OCI-M2 (cell line): Measurements from ENCODE around the gene CLDN4.
A peak's percentile ranks its signal among the peaks of the same experiment; 100 is the strongest.
"Not testable (repeated sequence)": the region's sequence is repeated elsewhere in the genome, so short reads cannot be mapped to it uniquely, and the experiment has no call there.

Experiments used
- DNase-seq: peaks from one replicate; lab custom pipeline; 2025; ENCODE audit not compliant: unreplicated experiment; lab: John Stamatoyannopoulos, UW

Gene CLDN4

DNA sequence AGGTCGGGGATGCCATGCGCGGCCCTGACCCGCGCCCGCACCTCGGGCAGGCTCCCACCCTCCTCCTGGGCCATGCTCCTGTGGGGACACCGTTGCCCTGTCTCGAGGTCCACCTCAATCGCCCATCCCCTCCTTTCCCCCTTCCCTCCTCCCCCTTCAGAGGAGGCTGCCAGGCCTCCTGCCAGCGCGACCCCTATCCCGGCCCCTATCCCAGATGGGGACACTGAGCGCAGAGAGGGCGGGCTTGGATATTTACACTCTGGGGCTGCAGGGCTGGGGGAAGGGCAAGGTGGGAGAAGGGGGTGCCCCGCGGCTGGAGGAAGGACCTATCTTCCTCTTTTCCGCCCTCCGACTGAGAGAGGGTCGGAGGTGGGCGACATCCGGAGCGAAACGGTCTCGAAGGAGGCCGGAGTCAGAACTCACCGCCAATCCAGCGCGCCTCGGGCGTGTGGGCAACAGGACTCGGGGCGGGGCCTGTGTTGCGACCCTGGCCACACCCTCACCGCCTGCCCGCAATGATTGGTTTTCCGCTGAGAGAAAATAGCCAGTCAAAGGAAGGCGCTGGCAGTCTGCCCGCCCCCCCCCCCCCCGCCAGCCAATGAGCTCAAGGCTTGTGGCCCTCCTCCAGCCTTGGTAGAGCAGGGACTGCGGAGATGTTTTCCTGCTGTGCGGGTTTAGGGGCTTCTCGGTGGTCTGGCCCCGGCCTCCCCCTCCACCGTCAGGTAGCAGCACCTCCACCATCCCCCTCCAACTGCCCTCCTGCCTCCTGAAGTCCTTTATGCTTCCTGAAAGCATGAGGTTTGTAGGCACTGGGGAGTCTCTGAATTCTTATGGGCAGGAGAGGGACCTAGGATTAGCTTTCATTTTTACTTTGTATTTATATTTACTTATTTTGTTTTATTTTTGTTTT is 11.5 kb downstream of the CLDN4 start, which contains the start of gene METTL27:
Gene METTL27 (minus strand): TSS at position 450 of the 910 bp plus-strand sequence. CDS start 376 bp downstream, at position 74.
- peak; percentile 36 for DNase-seq

DNA sequence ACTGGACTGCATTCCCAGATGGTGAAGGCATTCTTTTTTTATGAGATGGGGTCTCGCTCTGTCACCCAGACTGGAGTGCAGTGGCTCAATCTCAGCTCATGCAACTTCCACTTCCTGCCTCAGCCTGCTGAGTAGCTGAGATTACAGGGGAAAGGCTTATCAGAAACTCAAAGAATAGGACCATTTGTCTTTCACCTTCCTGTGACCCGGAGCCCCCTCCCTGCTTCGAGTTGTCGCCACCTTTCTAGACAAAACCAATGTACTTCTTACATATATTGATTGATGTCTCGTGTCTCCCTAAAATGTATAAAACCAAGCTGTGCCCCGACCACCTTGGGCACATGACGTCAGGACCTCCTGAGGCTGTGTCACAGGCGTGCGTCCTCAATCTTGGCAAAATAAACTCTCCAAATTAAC is 13.3 kb downstream of the CLDN4 start:
- no peak for DNase-seq

DNA sequence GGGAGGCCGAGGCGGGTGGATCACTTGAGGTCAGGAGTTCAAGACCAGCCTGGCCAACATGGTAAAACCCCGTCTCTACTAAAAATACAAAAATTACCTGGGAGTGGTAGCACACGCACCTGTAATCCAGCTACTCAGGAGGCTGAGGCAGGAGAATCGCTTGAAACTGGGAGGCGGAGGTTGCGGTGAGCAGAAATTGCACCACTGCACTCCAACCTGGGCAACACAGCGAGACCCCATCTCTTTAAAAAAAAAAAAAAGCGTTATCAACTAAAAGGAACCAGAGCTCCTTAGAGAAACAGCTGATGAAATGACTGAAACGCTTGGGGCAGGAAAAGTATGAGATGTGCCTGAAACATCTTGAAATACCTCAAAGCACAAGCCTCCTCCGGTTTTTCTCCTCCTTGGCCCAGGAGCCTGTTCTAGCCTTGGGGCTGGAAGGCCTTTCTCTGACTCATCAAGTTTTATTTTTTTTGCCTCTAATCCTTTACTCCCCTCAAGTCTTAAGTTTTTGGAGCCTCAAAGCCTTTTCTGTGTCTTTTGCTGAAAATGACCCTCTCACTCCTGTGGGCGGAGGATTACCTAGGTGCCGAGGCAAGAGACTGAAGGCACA is 14.2 kb downstream of the CLDN4 start:
- no peak for DNase-seq

DNA sequence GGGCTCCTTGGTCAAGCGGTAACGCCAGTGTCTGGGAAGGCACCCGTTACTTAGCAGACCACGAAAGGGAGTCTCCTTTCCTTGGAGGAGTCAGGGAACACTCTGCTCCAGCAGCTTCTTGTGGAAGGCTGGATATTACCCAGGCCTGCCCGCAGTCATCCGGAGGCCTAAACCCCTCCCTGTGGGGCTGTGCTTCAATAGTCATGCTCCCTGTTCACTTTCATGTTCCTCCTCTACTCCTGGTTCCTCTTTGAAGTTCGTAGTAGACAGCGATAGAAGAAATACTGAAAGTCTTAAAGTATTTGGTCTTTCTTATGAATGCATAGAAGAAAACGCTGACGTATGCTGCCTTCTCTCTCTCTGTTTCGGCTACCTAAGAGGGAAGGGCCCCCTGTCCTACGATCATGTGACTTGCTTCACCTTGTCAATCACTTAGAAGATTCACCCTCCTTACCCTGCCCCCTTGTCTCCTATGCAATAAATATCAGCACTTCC is 15.0 kb downstream of the CLDN4 start:
- not testable (repeated sequence) for DNase-seq

DNA sequence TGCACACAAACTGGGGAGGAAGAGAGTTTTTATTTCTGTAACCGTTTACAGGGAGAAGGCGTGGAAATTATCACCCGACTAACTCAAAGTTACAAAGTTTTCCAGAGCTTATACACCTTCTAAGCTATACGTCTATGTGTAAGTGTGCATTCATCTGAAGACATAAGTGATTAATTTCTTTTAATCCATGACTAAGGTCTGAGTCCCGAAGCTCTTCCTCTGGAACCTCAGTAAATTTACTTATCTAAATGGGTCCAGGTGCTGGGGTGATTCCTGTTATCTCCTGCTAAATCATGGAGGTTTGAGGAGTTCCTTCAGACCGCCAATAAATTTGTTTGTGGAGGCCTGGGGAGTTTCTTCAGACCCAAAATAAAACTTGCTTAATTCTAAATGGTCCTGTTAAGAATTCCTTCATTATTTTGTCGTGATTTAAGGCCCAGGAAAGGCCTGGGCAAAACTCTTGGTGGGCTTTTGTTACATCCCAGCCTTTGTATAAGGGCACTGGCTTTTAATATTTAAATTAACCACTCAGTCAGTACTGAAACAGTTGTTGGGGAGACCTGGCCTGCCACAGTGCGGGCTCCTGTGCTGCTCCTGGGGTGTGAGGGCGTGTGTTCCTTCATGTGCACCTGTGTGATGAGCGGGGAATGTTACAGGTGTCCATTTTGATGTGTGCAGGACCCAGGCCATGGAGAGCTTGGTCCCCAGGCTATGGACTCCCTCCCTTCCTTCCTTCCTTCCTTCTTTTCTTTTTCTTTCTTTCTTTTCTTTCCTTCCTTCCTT is 17.3 kb downstream of the CLDN4 start:
- DNase-seq = no peak

DNA sequence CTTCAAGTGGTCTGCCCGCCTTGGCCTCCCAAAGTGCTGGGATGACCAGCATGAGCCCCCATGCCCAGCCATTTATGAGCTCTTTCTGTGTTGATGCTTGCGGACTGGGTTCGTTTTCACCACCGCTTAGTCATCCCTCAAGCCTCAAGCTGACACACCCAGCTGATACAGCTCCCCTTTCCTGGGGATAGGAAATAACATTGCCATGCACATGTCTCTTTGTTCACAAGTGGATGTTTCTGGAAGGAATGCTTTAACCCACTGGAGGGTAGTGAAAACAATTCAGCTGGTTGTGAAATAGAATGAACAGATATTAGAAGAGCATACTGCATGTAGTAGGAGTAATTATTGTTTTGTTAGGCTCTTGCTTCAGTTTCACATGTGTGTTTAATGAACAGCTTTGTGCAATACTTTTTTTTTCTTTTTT is 20.0 kb downstream of the CLDN4 start:
- peak; percentile 51 for DNase-seq

DNA sequence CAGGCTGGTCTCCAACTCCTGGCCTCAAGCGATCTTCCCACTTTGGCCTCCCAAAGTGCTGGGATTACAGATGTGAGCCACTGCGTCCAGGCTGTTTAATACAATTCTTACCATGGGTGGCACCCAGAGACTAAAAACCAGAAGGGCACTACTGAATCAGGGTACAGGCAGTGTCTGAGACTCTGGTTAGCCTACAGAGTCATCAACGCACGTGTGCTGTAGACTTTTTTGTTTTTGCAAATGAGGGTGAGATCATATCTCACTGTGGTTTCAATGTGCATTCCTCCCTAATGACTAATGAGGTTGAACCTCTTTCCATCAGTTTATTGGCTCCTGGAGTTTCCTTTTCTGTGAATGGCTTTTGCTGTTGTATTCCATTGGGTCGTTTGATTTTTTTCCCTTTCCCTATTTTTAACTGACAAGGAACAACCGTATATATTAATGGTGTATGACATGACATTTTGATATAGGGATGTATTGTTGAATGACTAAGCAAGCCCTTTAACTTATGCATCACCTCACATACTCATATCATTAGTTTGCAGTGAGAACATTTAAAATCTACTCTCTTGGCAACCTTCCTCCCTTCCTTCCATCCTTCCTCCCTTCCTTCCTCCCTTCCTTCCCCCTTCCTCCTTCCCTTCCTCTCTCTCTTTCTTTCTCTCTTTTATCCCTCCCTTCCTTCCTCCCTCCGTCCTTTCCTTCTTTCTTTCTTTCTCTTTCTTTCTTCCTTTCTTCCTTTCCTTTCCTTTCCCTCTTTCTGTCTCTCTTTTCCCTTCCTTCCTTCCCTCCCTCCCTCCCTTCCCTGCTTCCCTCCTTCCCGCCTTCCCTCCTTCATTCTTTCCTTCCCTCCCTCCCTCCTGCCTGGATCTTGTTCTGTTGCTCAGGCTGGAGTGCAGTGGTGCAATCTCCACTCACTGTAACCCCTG is 20.9 kb downstream of the CLDN4 start:
- peak; percentile 17 for DNase-seq

DNA sequence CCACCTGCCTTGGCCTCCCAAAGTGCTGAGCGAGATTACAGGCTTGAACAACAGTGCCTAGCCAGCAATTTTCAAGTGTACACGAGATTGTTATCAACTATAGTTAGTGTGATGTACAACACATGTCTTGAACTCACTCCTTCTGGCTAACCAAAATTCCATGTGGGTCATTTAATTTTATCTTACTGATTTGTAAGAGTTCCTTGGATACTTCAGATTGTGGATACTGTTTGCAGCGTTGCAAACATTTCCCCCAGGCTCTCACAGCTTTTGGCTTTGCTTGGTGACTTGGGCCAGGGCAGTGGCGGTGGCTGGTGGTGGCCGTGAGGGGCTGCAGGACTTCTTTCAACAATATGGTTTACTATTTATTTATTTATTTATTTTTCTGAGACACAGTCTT is 21.7 kb downstream of the CLDN4 start:
- no peak for DNase-seq

DNA sequence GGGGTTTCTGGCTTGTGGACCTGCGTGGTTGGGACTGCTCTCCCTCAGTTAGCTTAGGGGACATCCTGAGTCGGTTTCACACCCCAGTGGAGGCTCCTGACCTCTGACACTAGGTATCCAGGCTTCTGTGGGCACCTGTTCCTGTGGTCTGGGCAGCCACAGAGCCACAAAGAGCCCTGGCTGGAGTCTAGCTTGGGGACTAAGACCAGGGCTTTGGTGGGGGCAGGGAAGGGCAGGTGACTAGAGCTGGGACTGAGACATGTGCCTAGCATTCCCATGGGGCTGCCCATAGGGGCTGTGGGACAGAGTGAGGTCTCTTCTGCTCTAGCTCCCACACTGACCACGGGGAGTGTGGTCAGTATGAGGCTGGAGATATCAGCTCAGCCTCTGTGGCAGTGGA is 26.1 kb downstream of the CLDN4 start:
- no peak for DNase-seq

DNA sequence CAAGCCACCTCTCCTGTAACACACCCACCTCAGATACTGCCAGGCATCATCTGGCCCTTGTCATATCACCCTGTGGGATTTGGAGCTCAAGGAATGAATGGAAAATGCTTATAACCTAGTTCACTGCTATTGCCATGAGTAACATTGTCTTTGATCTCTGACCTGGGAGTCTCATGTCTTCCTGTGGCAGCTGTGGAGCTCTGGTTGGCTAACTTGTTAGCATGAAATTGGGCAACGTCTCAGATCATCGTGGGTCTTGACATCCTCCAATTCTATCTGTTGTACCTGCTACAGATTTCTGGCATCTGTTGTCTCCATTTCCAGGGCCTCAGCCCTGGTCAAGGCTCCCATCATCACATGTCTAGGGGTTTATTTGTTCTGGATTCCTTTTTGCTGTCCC is 28.0 kb downstream of the CLDN4 start:
- DNase-seq = no peak

DNA sequence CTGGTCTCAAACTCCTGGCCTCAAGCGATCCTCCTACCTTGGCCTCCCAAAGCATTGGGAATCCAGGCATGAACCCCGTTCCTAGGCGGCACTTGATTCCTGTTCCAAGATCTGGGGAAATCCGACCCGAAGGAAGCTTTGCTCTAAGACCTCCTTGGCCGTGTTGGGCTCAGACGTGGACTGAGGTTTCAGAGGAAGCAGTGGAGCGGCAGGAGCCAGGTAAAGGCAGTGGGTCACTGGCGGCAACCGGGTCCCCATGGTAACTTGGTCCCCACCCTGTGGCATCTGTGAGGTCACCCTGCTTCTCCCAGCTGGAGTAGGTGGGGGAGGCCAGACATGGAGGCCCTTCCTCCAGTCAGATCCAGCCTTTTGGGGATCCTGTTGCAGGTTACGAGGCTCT is 30.1 kb downstream of the CLDN4 start, which contains the start of gene TMEM270:
Gene TMEM270 (plus strand): TSS at position 301 of the 400 bp plus-strand sequence. CDS start 36 bp downstream, at position 337.
- no peak for DNase-seq

DNA sequence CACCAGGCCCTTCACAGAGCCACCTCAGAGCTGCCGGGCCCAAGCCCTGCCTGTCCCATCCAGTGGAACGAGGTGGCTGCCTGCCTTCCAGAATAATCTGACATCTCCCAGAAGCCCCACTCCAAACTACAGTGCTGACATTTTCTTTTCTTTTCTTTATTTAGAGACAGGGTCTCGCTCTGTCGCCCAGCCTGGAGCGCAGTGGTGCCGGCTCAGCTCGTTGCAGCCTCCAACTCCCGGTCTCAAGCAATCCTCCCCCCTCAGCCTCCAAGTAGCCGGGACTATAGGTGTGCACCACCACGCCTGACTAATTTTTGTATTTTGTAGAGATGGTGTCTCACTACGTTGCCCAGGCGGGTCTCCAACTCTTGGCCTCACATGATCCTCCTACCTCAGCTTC is 30.5 kb downstream of the CLDN4 start:
- no peak for DNase-seq

DNA sequence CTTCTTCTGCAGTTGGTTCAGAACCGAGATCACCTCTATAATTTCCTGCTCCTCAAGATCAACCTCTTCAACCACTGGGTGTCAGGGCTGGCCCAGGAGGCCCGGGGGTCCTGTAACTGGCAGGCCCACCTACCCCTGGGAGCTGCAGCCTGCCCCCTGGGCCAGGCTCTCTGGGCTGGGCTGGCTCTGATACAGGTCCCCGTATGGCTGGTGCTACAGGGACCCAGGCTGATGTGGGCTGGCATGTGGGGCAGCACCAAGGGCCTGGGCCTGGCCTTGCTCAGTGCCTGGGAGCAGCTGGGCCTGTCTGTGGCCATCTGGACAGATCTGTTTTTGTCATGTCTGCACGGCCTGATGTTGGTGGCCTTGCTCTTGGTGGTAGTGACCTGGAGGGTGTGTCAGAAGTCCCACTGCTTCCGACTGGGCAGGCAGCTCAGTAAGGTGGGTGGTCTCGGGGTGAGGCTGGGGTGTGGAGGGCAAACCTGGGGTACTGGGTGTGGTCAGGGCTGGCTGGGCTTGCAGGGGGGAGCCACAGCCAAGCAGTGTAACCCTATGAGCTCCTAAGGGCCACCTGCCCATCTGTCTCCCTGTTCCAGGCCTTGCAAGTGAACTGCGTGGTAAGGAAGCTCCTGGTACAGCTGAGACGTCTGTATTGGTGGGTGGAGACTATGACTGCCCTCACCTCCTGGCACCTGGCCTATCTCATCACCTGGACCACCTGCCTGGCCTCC is 34.4 kb downstream of the CLDN4 start:
- no peak for DNase-seq

DNA sequence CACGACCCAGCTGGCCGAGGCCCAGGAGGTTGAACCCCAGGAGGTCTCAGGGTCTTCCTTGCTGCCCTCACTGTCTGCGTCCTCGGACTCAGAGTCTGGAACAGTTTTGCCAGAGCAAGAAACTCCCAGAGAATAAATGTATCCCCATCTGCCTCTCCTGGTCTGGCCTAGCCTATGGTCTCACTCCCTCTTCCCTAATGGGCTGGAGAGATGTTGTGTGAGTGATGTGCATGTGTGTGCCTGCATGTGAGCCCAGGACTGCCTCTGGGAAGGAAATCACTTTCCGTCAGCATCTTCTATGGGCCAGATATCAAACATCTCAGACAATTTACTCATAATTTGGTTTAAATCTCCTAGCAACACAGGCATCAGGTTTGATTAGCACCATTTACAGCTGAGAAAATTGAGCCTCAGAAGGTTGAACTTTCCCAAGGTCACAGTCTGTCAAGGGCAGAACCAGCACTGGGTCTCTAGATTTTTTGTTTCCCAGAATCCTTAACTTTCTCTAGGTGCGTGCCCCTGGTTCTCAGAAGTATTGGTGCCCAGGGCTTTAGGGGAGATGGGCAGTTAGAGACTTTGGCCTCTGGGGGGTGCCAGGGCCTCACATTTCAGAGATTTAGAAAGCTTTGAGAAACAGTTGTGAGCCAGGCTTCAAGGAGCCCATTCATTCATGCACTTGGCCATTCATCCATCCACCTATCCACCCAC is 35.1 kb downstream of the CLDN4 start:
- DNase-seq = no peak

DNA sequence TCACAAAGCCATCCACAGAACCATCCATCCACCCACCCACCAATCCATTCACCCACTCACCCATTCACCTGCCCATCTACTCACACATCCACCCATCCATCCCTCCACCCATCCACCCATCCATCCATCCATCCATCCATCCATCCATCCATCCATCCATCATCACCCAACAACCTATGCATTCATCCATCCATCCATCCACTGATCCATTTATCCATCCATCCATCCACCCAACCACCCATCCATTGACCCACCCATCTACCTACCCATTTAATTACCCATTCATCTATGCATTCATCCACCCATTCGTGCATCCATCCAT is 35.6 kb downstream of the CLDN4 start:
- no peak for DNase-seq

DNA sequence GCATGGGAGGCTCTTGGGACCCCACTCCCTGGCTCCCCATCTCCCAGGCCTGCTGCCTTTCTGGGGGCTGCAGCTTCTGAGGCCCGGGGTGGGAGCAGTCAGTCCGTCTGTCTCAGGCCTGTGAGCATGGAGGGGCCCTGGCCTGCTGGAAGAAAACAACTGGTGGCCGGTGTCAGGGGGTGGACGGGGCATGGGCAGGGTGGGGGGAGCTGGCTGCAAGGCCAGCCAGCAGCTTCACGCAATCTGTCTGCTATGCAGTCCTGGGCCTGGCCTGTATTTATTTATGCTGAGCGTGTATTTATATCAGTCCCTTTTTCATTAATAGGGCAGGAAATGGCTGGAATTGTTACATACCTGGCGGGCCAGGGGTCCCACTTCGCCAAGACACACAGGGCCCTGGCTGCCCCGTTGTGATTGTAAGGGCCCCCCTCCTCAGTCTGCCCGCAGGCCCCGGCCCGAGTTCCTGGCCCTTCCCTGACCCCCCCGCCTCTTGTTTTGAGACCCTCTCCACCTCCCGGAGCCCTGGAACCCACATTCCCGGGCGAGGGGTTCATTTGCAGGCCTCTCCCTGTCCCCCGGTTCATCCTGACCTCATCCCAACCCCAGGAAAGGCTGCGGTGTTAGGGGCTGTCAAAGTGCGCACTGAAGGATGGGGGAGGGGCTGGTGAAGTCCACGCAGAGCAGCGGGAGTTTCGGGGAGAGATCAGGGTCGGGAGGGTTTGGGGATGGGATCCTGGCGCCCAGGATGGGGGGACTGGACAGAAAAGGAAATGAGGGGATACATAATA is 38.4 kb downstream of the CLDN4 start:
- DNase-seq = no peak

DNA sequence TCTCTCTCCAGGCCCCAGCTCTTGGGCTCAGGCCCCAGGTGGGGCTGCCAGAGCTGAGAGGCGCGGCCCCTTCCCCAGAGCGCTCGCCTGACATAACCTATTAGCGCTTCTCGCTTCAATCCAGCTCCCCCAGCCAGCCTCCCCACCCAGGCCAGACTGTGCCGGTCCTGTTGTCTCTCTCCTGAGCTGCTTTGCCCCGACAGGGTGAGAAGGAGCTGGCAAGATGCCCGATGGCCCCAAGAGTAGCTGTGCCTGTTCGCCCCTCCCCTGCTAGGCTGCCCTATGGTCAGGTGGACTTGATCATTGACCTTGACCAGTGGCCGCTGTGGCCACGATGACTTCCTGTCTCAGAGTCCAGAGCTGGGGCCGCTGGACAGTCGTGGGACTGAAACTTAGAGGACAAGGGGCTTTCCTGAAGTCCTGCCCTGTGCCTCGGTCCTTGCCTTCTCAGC is 39.3 kb downstream of the CLDN4 start:
- DNase-seq = no peak
